HepG2 (cell line): ENCODE measurements around the gene TEKT3. TPM values are rescaled to one million over a fixed set of nuclear protein-coding genes. Genes with fewer than 3 reads are reported as not detected.

Source experiments
- ATAC-seq: fragments of 200-7000 bp; cut with Tn5 transposase; 3 replicates; pipeline ENCODE4 v1.9.1; 2020; ENCODE audit warnings: mild to moderate bottlenecking, moderate library complexity
- BruUV-seq: library from RNA; stranded (reverse); fragments of 400-500 nt; replicated peaks from 2 replicates; lab custom pipeline; 2021; lab: Mats Ljungman, UMichigan
- CTCF ChIA-PET: fragments of 300-600 bp; formaldehyde crosslinking; extraction: SDS; loops from one replicate; lab custom pipeline; 2021; ENCODE audit warnings: low total read pairs, inconsistent platforms, low intra/inter-chr PET ratio; lab: Yijun Ruan, JAX
- POLR2A ChIA-PET: fragments of 350-600 bp; sonication (Branson Sonifier 250); formaldehyde crosslinking; loops from one replicate; lab custom pipeline; 2020; ENCODE audit warnings: antibody characterized with exemption, inconsistent platforms; lab: Yijun Ruan, JAX
- DNase-seq: peaks from one replicate; pipeline ENCODE4 v3.0.0-alpha.2; 2015; ENCODE audit warnings: low spot score
- FAIRE-seq: peaks from 3 replicates; lab custom pipeline; 2011; peaks lifted over from hg19 to GRCh38; lab: Jason Lieb, UNC
- H2AFZ ChIP-seq: one replicate; pipeline ENCODE4 v1.6.1; 2011; ENCODE audit warnings: low read length, inconsistent platforms
- H3K27ac ChIP-seq: fragments of 300-600 bp; 3 replicates; pipeline ENCODE4 v1.8.0; 2011; ENCODE audit warnings: mixed run types, mild to moderate bottlenecking, mixed read lengths, low read length, inconsistent platforms; ENCODE audit not compliant: insufficient read depth; ENCODE audit errors: extremely low read length
- H3K27me3 ChIP-seq, 2 experiments: fragments of 200-600 bp in 1 of 2; 2 replicates in 1 of 2; 3 replicates in 1 of 2; pipeline versions ENCODE4 v1.6.0 to v1.8.0; 2011; ENCODE audit warnings: low read length in 2 of 2, mild to moderate bottlenecking in 2 of 2, moderate library complexity in 2 of 2, inconsistent platforms in 1 of 2; ENCODE audit not compliant: insufficient read depth in 2 of 2, control insufficient read depth in 1 of 2
- H3K36me3 ChIP-seq, 2 experiments: fragments of 200-600 bp in 1 of 2; replicated peaks in 1 of 2; 2 replicates in 1 of 2; 3 replicates in 1 of 2; pipeline versions ENCODE4 v1.5.1 to v1.8.0; 2011; ENCODE audit warnings: low read length in 2 of 2, inconsistent platforms in 1 of 2; ENCODE audit not compliant: insufficient read depth in 2 of 2, control insufficient read depth in 1 of 2
- H3K4me1 ChIP-seq: 2 replicates; pipeline ENCODE4 v1.5.1; 2012; ENCODE audit warnings: low read length, inconsistent platforms; ENCODE audit not compliant: insufficient read depth
- H3K4me2 ChIP-seq: 2 replicates; pipeline ENCODE4 v1.6.0; 2011; ENCODE audit warnings: low read depth, low read length, inconsistent platforms
- H3K4me3 ChIP-seq, 3 experiments: fragments of 200-600 bp in 1 of 3; sonication (generic), shearing (Covaris generic) in 1 of 3; replicated peaks in 1 of 3; 2 replicates each; pipeline ENCODE4 v1.5.1; 2011 to 2016; ENCODE audit warnings: low read length in 3 of 3, inconsistent platforms in 2 of 3, low read depth in 2 of 3, mild to moderate bottlenecking in 2 of 3, control low read depth in 1 of 3, mixed read lengths in 1 of 3; ENCODE audit not compliant: insufficient read depth in 1 of 3
- H3K79me2 ChIP-seq: one replicate; pipeline ENCODE4 v1.6.1; 2011; ENCODE audit warnings: low read length, inconsistent platforms; ENCODE audit not compliant: insufficient read depth
- H3K9ac ChIP-seq: 2 replicates; pipeline ENCODE4 v1.6.0; 2011; ENCODE audit warnings: mild to moderate bottlenecking, low read depth, low read length, inconsistent platforms; ENCODE audit not compliant: insufficient read depth
- H3K9me3 ChIP-seq: 2 replicates; pipeline ENCODE4 v1.5.1; 2012; ENCODE audit warnings: mild to moderate bottlenecking, low read length
- H4K20me1 ChIP-seq: 2 replicates; pipeline ENCODE4 v1.6.0; 2011; ENCODE audit warnings: inconsistent platforms, mild to moderate bottlenecking, low read length, moderate library complexity; ENCODE audit not compliant: insufficient read depth
- AHR ChIP-seq: IDR thresholded peaks from 2 replicates; pipeline ENCODE4 v1.6.1; 2018; ENCODE audit warnings: missing genetic modification reagents, missing compliant biosample characterization
- MNT ChIP-seq: fragments of 450-650 bp; IDR thresholded peaks from 2 replicates; pipeline ENCODE4 v1.6.1; 2016
- PATZ1 ChIP-seq: sonication (generic); formaldehyde crosslinking; IDR thresholded peaks from 2 replicates; pipeline ENCODE4 v1.4.0; 2020; ENCODE audit warnings: missing genetic modification reagents
- RFX5 ChIP-seq: IDR thresholded peaks from 2 replicates; pipeline ENCODE4 v1.6.1; 2011; ENCODE audit warnings: low read depth, low read length, improper control_type of control experiment
- ZBTB26 ChIP-seq: IDR thresholded peaks from 2 replicates; pipeline ENCODE4 v1.6.1; 2016; ENCODE audit warnings: missing compliant biosample characterization, missing genetic modification reagents, borderline replicate concordance
- WGBS: methylation state at CpG from one replicate; pipeline ENCODE4 v1.1.6; 2017; ENCODE audit warnings: low lambda C conversion rate; 5-methylcytosine and 5-hydroxymethylcytosine counted together
- in situ Hi-C: cut with HindIII; loops from 2 replicates; pipeline ENCODE4 v1.10.0; 2017; ENCODE audit warnings: low pct_unique_long_range_greater_than_20kb; ENCODE audit not compliant: extremely low pct_ligation_motif_present
- intact Hi-C: fragments of 100-400 bp; cut with micrococcal nuclease; formaldehyde crosslinking; loops from one replicate; pipeline ENCODE4 v1.10.0; 2022; ENCODE audit not compliant: unreplicated experiment
- polyA plus RNA-seq, 8 experiments: library from polyadenylated mRNA; depleted of rRNA in 3 of 8; stranded (reverse) in 7 of 8; unstranded in 1 of 8; fragments of >200 nt; fragmentation: Illumina TruSeq in 4 of 8; extraction: Trizol in 4 of 8; gene quantifications; 2 replicates each; pipeline versions ENCODE4 v1.2.1 to v1.2.3, GENCODE V29; 2011 to 2016; ENCODE audit warnings: low read depth in 4 of 8, missing spikeins in 1 of 8, mixed read lengths in 1 of 8; ENCODE audit not compliant: insufficient read depth in 1 of 8
- total RNA-seq, 5 experiments: library from RNA; depleted of rRNA; stranded (reverse); fragments of >200 nt; fragmentation: Illumina TruSeq; extraction: Trizol; gene quantifications; 2 replicates each; pipeline ENCODE4 v1.2.3, GENCODE V29; 2016; ENCODE audit warnings: low read depth in 1 of 5

Gene TEKT3
- total and polyA plus RNA-seq, 2 of the 13 experiments (the other 11 are each of a cell fraction or from before 2014, with no cell fraction given), result 0.58 to 0.82 TPM

- TF ChIP-seq ZBTB26 (CRISPR knock-in tag) (no peak), RFX5 (no peak), AHR (no peak), MNT (no peak)
Measured at GRCh38 chr17:15319452-15320010, 21.9 kb downstream of the TEKT3 start (continued).

GRCh38 chr17:15311996-15312395 is 29.4 kb downstream of the TEKT3 start:
- FAIRE-seq, result no peak

More at GRCh38 chr17:15311996-15312395, 29.4 kb downstream of the TEKT3 start:
- Histone ChIP-seq H3K27me3 (peaks cover 1 to 22% of the 10 kb centered on the region in 2 experiments; a peak in 4 of 5 replicates), H4K20me1 (no peaks in the 10 kb centered on the region), H3K4me3 (no peak overlapping the region), H3K4me1 (no peaks in the 10 kb centered on the region)
- DNase-seq (no peak), ATAC-seq (no peak)
- CTCF ChIA-PET, result no interaction called here
- BruUV-seq, result no TSS peak
- TF ChIP-seq PATZ1 (CRISPR knock-in tag), result no peak
- TF ChIP-seq, all 625 proteins: peak for 0
- H3K9ac ChIP-seq, result no peak overlapping the region
- H3K4me2 ChIP-seq, result no peak overlapping the region
- no peaks in the 10 kb centered on the region for H3K9me3 ChIP-seq
- H3K27ac ChIP-seq, result no peak overlapping the region
- WGBS, result 49% methylated on average over 5 of the region's 5 CpGs
- no peaks in the 10 kb centered on the region for H3K79me2 ChIP-seq
- intact Hi-C loops (no loop called here), in situ Hi-C loops (no loop called here)
- POLR2A ChIA-PET, result no interaction called here
- H3K36me3 ChIP-seq, result no peaks in the 10 kb centered on the region
- H2AFZ ChIP-seq, result no peak overlapping the region
